Esophagus squamous epithelium (tissue), 4 donors: ENCODE results near the gene AP4M1.

Experiments
- POLR2A ChIP-seq, 4 donors: fragments of 450-650 bp; IDR thresholded peaks; one replicate each; pipeline ENCODE4 v1.6.1; 2017; ENCODE audit warnings: antibody characterized with exemption in 4 of 4, mild to moderate bottlenecking in 4 of 4, moderate library complexity in 3 of 4
- TF ChIP-seq, protein P1 (sequence below), 6 experiments: fragments of 450-650 bp in 4 of 6; fragments of 200-600 bp in 2 of 6; sonication (generic) in 2 of 6; IDR thresholded peaks; one replicate each; pipeline ENCODE4 v1.5.1; 2016 to 2019; ENCODE audit warnings: antibody characterized with exemption in 6 of 6, mild to moderate bottlenecking in 4 of 6, moderate library complexity in 4 of 6

GRCh38 chr7:100102950-100103840, 1.8 kb downstream of the AP4M1 start:
- TF ChIP-seq, protein P1, sequence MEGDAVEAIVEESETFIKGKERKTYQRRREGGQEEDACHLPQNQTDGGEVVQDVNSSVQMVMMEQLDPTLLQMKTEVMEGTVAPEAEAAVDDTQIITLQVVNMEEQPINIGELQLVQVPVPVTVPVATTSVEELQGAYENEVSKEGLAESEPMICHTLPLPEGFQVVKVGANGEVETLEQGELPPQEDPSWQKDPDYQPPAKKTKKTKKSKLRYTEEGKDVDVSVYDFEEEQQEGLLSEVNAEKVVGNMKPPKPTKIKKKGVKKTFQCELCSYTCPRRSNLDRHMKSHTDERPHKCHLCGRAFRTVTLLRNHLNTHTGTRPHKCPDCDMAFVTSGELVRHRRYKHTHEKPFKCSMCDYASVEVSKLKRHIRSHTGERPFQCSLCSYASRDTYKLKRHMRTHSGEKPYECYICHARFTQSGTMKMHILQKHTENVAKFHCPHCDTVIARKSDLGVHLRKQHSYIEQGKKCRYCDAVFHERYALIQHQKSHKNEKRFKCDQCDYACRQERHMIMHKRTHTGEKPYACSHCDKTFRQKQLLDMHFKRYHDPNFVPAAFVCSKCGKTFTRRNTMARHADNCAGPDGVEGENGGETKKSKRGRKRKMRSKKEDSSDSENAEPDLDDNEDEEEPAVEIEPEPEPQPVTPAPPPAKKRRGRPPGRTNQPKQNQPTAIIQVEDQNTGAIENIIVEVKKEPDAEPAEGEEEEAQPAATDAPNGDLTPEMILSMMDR (IDR thresholded peaks at IDR 0.05): no peak
- TF ChIP-seq POLR2A (IDR thresholded peaks at IDR 0.05): no peak
